Caco-2 (cell line): ENCODE data around the gene HK1. TPM values are rescaled to one million over a fixed set of nuclear protein-coding genes. Genes with fewer than 3 reads are reported as not detected.

ENCODE experiments used
- BruUV-seq: library from RNA; stranded (reverse); fragments of 400-500 nt; replicated peaks from 2 replicates; lab custom pipeline; 2021; lab: Mats Ljungman, UMichigan
- CTCF ChIA-PET: fragments of 300-600 bp; sonication (Branson Sonifier 250); formaldehyde crosslinking; loops from one replicate; lab custom pipeline; 2022; ENCODE audit warnings: antibody characterized with exemption; lab: Charles Lee
- POLR2A ChIA-PET: fragments of 300-600 bp; sonication (Branson Sonifier 250); formaldehyde crosslinking; loops from one replicate; lab custom pipeline; 2022; ENCODE audit warnings: antibody characterized with exemption; lab: Charles Lee
- DNase-seq, 2 experiments: peaks; one replicate each; pipeline versions ENCODE4 v3.0.0 to v3.0.0-alpha.2; 2020 to 2022
- H3K27me3 ChIP-seq: replicated peaks from 2 replicates; pipeline ENCODE4 v1.6.0; 2011; ENCODE audit warnings: low read length; ENCODE audit not compliant: control insufficient read depth, insufficient read depth
- H3K36me3 ChIP-seq: 2 replicates; pipeline ENCODE4 v1.5.1; 2011; ENCODE audit warnings: low read length; ENCODE audit not compliant: control insufficient read depth, insufficient read depth
- H3K4me1 ChIP-seq: fragments of 250-450 bp; sonication (Bioruptor Pico); 2 replicates; pipeline ENCODE4 v1.5.1; 2020; ENCODE audit warnings: mild to moderate bottlenecking
- H3K4me3 ChIP-seq: 2 replicates; pipeline ENCODE4 v1.5.1; 2011; ENCODE audit warnings: low read depth, mild to moderate bottlenecking, control low read depth, low read length
- H3K9me3 ChIP-seq: fragments of 250-450 bp; sonication (Bioruptor Pico); 2 replicates; pipeline ENCODE4 v1.5.1; 2020; ENCODE audit warnings: mild to moderate bottlenecking, moderate library complexity
- H3K27ac Mint-ChIP-seq: one replicate; pipeline ENCODE4 v1.8.0; 2022; ENCODE audit warnings: mixed read lengths; ENCODE audit not compliant: unreplicated experiment
- H3K27me3 Mint-ChIP-seq: one replicate; pipeline ENCODE4 v1.8.0; 2022; ENCODE audit warnings: mixed read lengths; ENCODE audit not compliant: insufficient read depth, unreplicated experiment
- H3K36me3 Mint-ChIP-seq: one replicate; pipeline ENCODE4 v1.8.0; 2022; ENCODE audit warnings: mild to moderate bottlenecking, mixed read lengths; ENCODE audit not compliant: insufficient read depth, unreplicated experiment
- H3K4me1 Mint-ChIP-seq: one replicate; pipeline ENCODE4 v1.8.0; 2022; ENCODE audit warnings: low read depth, mixed read lengths; ENCODE audit not compliant: unreplicated experiment
- H3K4me3 Mint-ChIP-seq: one replicate; pipeline ENCODE4 v1.8.0; 2022; ENCODE audit warnings: mild to moderate bottlenecking, moderate library complexity, mixed read lengths; ENCODE audit not compliant: unreplicated experiment
- H3K9me3 Mint-ChIP-seq: one replicate; pipeline ENCODE4 v1.8.0; 2022; ENCODE audit warnings: mixed read lengths; ENCODE audit not compliant: unreplicated experiment
- intact Hi-C: fragments of 100-400 bp; cut with micrococcal nuclease; formaldehyde crosslinking; loops from one replicate; pipeline ENCODE4 v1.10.0; 2022; ENCODE audit not compliant: unreplicated experiment
- total RNA-seq: library from RNA; stranded (reverse); gene quantifications from 2 replicates; pipeline ENCODE4 v1.2.3, GENCODE V29; 2022
- TF ChIP-seq, protein P1 (sequence below), 2 experiments: fragments of 200-600 bp in 1 of 2; IDR thresholded peaks; 1 replicate in 1 of 2; 2 replicates in 1 of 2; pipeline versions ENCODE4 v1.5.1 to v1.8.0; 2011 to 2022; ENCODE audit warnings: antibody characterized with exemption in 1 of 2, control low read depth in 1 of 2, inconsistent platforms in 1 of 2, low read depth in 1 of 2, low read length in 1 of 2, mild to moderate bottlenecking in 1 of 2, moderate library complexity in 1 of 2; ENCODE audit not compliant: insufficient read depth in 1 of 2, severe bottlenecking in 1 of 2, unreplicated experiment in 1 of 2

The HK1 gene
- total RNA-seq, 1 experiment from 2014 or later, result 35.4 TPM

- no peaks in the 10 kb centered on the region for H3K27me3 ChIP-seq
- Mint-ChIP-seq H3K36me3 (peaks cover 7% of the 10 kb centered on the region), H3K4me3 (no peak overlapping the region), H3K27ac (peak overlapping the region; percentile 84), H3K27me3 (no peaks in the 10 kb centered on the region), H3K4me1 (peaks cover 26% of the 10 kb centered on the region), H3K9me3 (no peaks in the 10 kb centered on the region)
- peaks cover 24% of the 10 kb centered on the region for H3K4me1 ChIP-seq
- DNase-seq, result no peak
- BruUV-seq, result no TSS peak
- CTCF ChIA-PET, result interaction anchor here (0.8 to 1.6 kb wide), 8 partner anchors 14 to 212 kb away, joined by 3 to 25 read pairs (median 7); partner anchors contain the start of gene TSPAN15
- H3K9me3 ChIP-seq, result no peaks in the 10 kb centered on the region
- intact Hi-C loops, result loop anchor here (1.0 kb wide), 2 partner anchors 13 to 16 kb away; no protein-coding TSS in a partner anchor
- no peak overlapping the region for H3K4me3 ChIP-seq
- TF ChIP-seq, protein P1, sequence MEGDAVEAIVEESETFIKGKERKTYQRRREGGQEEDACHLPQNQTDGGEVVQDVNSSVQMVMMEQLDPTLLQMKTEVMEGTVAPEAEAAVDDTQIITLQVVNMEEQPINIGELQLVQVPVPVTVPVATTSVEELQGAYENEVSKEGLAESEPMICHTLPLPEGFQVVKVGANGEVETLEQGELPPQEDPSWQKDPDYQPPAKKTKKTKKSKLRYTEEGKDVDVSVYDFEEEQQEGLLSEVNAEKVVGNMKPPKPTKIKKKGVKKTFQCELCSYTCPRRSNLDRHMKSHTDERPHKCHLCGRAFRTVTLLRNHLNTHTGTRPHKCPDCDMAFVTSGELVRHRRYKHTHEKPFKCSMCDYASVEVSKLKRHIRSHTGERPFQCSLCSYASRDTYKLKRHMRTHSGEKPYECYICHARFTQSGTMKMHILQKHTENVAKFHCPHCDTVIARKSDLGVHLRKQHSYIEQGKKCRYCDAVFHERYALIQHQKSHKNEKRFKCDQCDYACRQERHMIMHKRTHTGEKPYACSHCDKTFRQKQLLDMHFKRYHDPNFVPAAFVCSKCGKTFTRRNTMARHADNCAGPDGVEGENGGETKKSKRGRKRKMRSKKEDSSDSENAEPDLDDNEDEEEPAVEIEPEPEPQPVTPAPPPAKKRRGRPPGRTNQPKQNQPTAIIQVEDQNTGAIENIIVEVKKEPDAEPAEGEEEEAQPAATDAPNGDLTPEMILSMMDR (IDR thresholded peaks at IDR 0.05; ENCODE audit: insufficient read depth in 1 of 2, low read depth in 1 of 2, low read length in 1 of 2, severe bottlenecking in 1 of 2, unreplicated experiment in 1 of 2), result no peak
- H3K36me3 ChIP-seq, result no peaks in the 10 kb centered on the region
- POLR2A ChIA-PET, result interaction anchor here (1.2 to 1.8 kb wide), 2 partner anchors 17 to 26 kb away, joined by 4 to 11 read pairs; partner anchors contain the start of gene TSPAN15
Measured at GRCh38 chr10:69425041-69425440, 146.7 kb downstream of the HK1 start.

GRCh38 chr10:69425511-69426298, 147.4 kb downstream of the HK1 start:
- peak overlapping the region; percentile 47 for H3K4me3 Mint-ChIP-seq
- TSS peak; percentile 41 for BruUV-seq
- Histone ChIP-seq H3K4me3 (no peak overlapping the region), H3K9me3 (no peaks in the 10 kb centered on the region), H3K36me3 (no peaks in the 10 kb centered on the region), H3K4me1 (peaks cover 24% of the 10 kb centered on the region), H3K27me3 (no peaks in the 10 kb centered on the region)
- TF ChIP-seq, protein P1 (IDR thresholded peaks at IDR 0.05; ENCODE audit: insufficient read depth in 1 of 2, low read depth in 1 of 2, low read length in 1 of 2, severe bottlenecking in 1 of 2, unreplicated experiment in 1 of 2), result no peak
- H3K36me3 Mint-ChIP-seq, result peaks cover 7% of the 10 kb centered on the region
- no peaks in the 10 kb centered on the region for H3K27me3 Mint-ChIP-seq
- no peaks in the 10 kb centered on the region for H3K9me3 Mint-ChIP-seq
- DNase-seq, result peak; percentile 88 to 89
- CTCF ChIA-PET, result interaction anchor here (0.6 to 1.6 kb wide), 14 partner anchors 9 to 235 kb away, joined by 3 to 25 read pairs (median 4); partner anchors contain the start of genes TACR2 and TSPAN15
- peaks cover 26% of the 10 kb centered on the region for H3K4me1 Mint-ChIP-seq
- peak overlapping the region; percentile 84 for H3K27ac Mint-ChIP-seq
- intact Hi-C loops, result loop anchor here (1.0 kb wide), 5 partner anchors 13 to 214 kb away; partner anchors contain the start of gene TSPAN15
- POLR2A ChIA-PET, result interaction anchor here (0.6 to 1.8 kb wide), 5 partner anchors 11 to 26 kb away, joined by 3 to 11 read pairs (median 4); partner anchors contain the start of gene TSPAN15

DNA sequence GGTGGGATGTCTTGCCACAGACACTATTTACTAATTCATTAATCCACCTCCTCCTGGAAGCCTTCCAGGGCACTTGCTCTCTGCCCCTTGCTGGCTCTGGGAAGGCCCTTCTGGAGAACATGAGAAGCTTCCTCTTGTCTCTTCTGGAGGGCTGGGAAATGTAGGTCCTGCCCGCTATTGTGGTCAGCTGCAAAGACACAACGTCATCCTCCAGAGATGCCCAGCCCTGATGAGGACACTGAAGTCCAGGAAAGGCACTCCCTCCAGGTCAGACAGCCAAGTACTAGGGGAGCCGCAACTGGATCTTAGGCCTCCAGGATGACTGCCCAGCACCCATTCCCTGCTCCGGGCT, 148.1 kb downstream of the HK1 start:
- TF ChIP-seq, protein P1 (IDR thresholded peaks at IDR 0.05; ENCODE audit: insufficient read depth in 1 of 2, low read depth in 1 of 2, low read length in 1 of 2, severe bottlenecking in 1 of 2, unreplicated experiment in 1 of 2), result no peak
- Histone ChIP-seq H3K9me3 (no peaks in the 10 kb centered on the region), H3K4me3 (no peak overlapping the region), H3K36me3 (no peaks in the 10 kb centered on the region), H3K4me1 (peaks cover 24% of the 10 kb centered on the region), H3K27me3 (no peaks in the 10 kb centered on the region)
- Mint-ChIP-seq H3K4me1 (peaks cover 26% of the 10 kb centered on the region), H3K27me3 (no peaks in the 10 kb centered on the region), H3K9me3 (no peaks in the 10 kb centered on the region), H3K36me3 (peaks cover 7% of the 10 kb centered on the region), H3K4me3 (no peak overlapping the region), H3K27ac (peak overlapping the region; percentile 84)
- CTCF ChIA-PET, result interaction anchor here (0.6 to 1.6 kb wide), 11 partner anchors 10 to 218 kb away, joined by 3 to 25 read pairs (median 6); partner anchors contain the start of genes TACR2 and TSPAN15
- POLR2A ChIA-PET, result interaction anchor here (0.6 to 1.8 kb wide), 5 partner anchors 11 to 25 kb away, joined by 3 to 11 read pairs (median 4); partner anchors contain the start of gene TSPAN15
- intact Hi-C loops, result loop anchor here (1.0 kb wide), 3 partner anchors 25 to 213 kb away; partner anchors contain the start of gene TSPAN15
- no TSS peak for BruUV-seq
- no peak for DNase-seq
